CD14-positive monocyte (primary cell): ENCODE data around the gene DLGAP1. TPM values are rescaled to one million over a fixed set of nuclear protein-coding genes. Genes with fewer than 3 reads are reported as not detected.
"Not testable (repeated sequence)": the region's sequence is repeated elsewhere in the genome, so short reads cannot be mapped to it uniquely, and the experiment has no call there.

ENCODE experiments used
- DNase-seq, 3 donors: peaks; one replicate each; pipeline ENCODE4 v3.0.0-alpha.2; 2011 to 2022
- H2AFZ ChIP-seq: 2 replicates; pipeline ENCODE4 v1.6.0; 2012; ENCODE audit warnings: mild to moderate bottlenecking, low read depth, low read length, inconsistent platforms; ENCODE audit not compliant: insufficient read depth, poor library complexity, severe bottlenecking
- H3K27ac ChIP-seq, 2 donors: 1 replicate in 1 of 2; 2 replicates in 1 of 2; pipeline ENCODE4 v1.5.1; 2012 to 2013; ENCODE audit warnings: low read length in 2 of 2, control low read depth in 1 of 2, inconsistent platforms in 1 of 2, low read depth in 1 of 2, mild to moderate bottlenecking in 1 of 2
- H3K27me3 ChIP-seq, 2 donors: one replicate each; pipeline versions ENCODE4 v1.6.0 to v1.6.1; 2011 to 2013; ENCODE audit warnings: low read length in 2 of 2; ENCODE audit not compliant: control insufficient read depth in 2 of 2, insufficient read depth in 2 of 2
- H3K36me3 ChIP-seq, 2 donors: replicated peaks in 1 of 2; 1 replicate in 1 of 2; 2 replicates in 1 of 2; pipeline versions ENCODE4 v1.5.1 to v1.6.1; 2012 to 2013; ENCODE audit warnings: low read length in 2 of 2, control low read depth in 1 of 2, inconsistent platforms in 1 of 2, mild to moderate bottlenecking in 1 of 2; ENCODE audit not compliant: insufficient read depth in 2 of 2, control insufficient read depth in 1 of 2
- H3K4me1 ChIP-seq, 2 donors: 1 replicate in 1 of 2; 2 replicates in 1 of 2; pipeline versions ENCODE4 v1.5.1 to v1.6.1; 2012 to 2013; ENCODE audit warnings: low read length in 2 of 2, control low read depth in 1 of 2, inconsistent platforms in 1 of 2, mild to moderate bottlenecking in 1 of 2, moderate library complexity in 1 of 2; ENCODE audit not compliant: insufficient read depth in 2 of 2, control insufficient read depth in 1 of 2
- H3K4me2 ChIP-seq: replicated peaks from 2 replicates; pipeline ENCODE3; 2012; ENCODE audit warnings: low read length, moderate library complexity, mild to moderate bottlenecking; ENCODE audit not compliant: poor library complexity, severe bottlenecking; ENCODE audit errors: extremely low read depth
- H3K4me3 ChIP-seq, 3 experiments: fragments of 200-600 bp in 1 of 3; sonication (generic) in 1 of 3; replicated peaks in 1 of 3; 1 replicate in 2 of 3; 2 replicates in 1 of 3; pipeline ENCODE4 v1.5.1; 2011 to 2013; ENCODE audit warnings: low read length in 3 of 3, mild to moderate bottlenecking in 3 of 3, control low read depth in 2 of 3, low read depth in 2 of 3, inconsistent platforms in 1 of 3, moderate library complexity in 1 of 3
- H3K79me2 ChIP-seq: 2 replicates; pipeline ENCODE4 v1.6.0; 2012; ENCODE audit warnings: mild to moderate bottlenecking, control low read depth, inconsistent platforms, low read length, moderate library complexity; ENCODE audit not compliant: insufficient read depth
- H3K9ac ChIP-seq: 2 replicates; pipeline ENCODE4 v1.6.0; 2017; ENCODE audit warnings: low read length, mild to moderate bottlenecking; ENCODE audit not compliant: insufficient read depth, poor library complexity, severe bottlenecking
- H3K9me3 ChIP-seq, 2 donors: replicated peaks in 1 of 2; 1 replicate in 1 of 2; 2 replicates in 1 of 2; pipeline versions ENCODE4 v1.5.1 to v1.6.1; 2012 to 2013; ENCODE audit warnings: low read length in 2 of 2, control low read depth in 1 of 2; ENCODE audit not compliant: control insufficient read depth in 1 of 2, insufficient read depth in 1 of 2
- H4K20me1 ChIP-seq: 2 replicates; pipeline ENCODE4 v1.6.0; 2012; ENCODE audit warnings: mild to moderate bottlenecking, low read length, control low read depth, moderate library complexity; ENCODE audit not compliant: insufficient read depth
- H3K27ac Mint-ChIP-seq, 7 donors: one replicate each; pipeline ENCODE4 v1.8.0; 2020; ENCODE audit warnings: mild to moderate bottlenecking in 7 of 7, mixed read lengths in 7 of 7, moderate library complexity in 6 of 7, inconsistent platforms in 2 of 7
- H3K27me3 Mint-ChIP-seq, 3 donors: one replicate each; pipeline ENCODE4 v1.8.0; 2021 to 2022; ENCODE audit warnings: low read depth in 3 of 3, mild to moderate bottlenecking in 3 of 3, mixed read lengths in 3 of 3, moderate library complexity in 3 of 3, inconsistent platforms in 1 of 3
- H3K36me3 Mint-ChIP-seq, 2 donors: one replicate each; pipeline ENCODE4 v1.8.0; 2020; ENCODE audit warnings: mixed read lengths in 2 of 2, inconsistent platforms in 1 of 2, mild to moderate bottlenecking in 1 of 2
- H3K4me1 Mint-ChIP-seq: one replicate; pipeline ENCODE4 v1.8.0; 2020; ENCODE audit warnings: mild to moderate bottlenecking, mixed read lengths
- H3K4me3 Mint-ChIP-seq, 2 donors: one replicate each; pipeline ENCODE4 v1.8.0; 2020; ENCODE audit warnings: mild to moderate bottlenecking in 2 of 2, mixed read lengths in 2 of 2, moderate library complexity in 1 of 2
- H3K9me3 Mint-ChIP-seq, 7 donors: one replicate each; pipeline ENCODE4 v1.8.0; 2020 to 2022; ENCODE audit warnings: mixed read lengths in 7 of 7, mild to moderate bottlenecking in 6 of 7, moderate library complexity in 6 of 7, inconsistent platforms in 2 of 7
- CTCF ChIP-seq: fragments of 200-600 bp; IDR thresholded peaks from one replicate; pipeline ENCODE4 v1.8.0; 2022; ENCODE audit warnings: antibody characterized with exemption, mild to moderate bottlenecking
- WGBS: methylation state at CpG from one replicate; pipeline ENCODE4 v1.1.5; 2013; ENCODE audit warnings: missing lambda C conversion rate; ENCODE audit not compliant: insufficient coverage; 5-methylcytosine and 5-hydroxymethylcytosine counted together
- intact Hi-C, 2 donors: fragments of 100-400 bp; cut with micrococcal nuclease; formaldehyde crosslinking; loops; one replicate each; pipeline versions ENCODE4 v1.15.0 to v1.15.1; 2023
- polyA plus RNA-seq, 3 donors: library from polyadenylated mRNA; depleted of rRNA in 1 of 3; unstranded in 2 of 3; stranded (reverse) in 1 of 3; fragments of 300-500 nt in 2 of 3; fragments of >200 nt in 1 of 3; fragmentation: Illumina TruSeq in 2 of 3; gene quantifications; 1 replicate in 2 of 3; 2 replicates in 1 of 3; pipeline ENCODE4 v1.2.3, GENCODE V29; 2012 to 2021

DLGAP1 gene
- polyA plus RNA-seq, 3 donors = 0.09 to 0.42 TPM; not detected in 1

- H3K36me3 Mint-ChIP-seq = no peaks in the 10 kb centered on the region
- no peak overlapping the region for H3K27ac Mint-ChIP-seq
- Histone ChIP-seq H2AFZ (no peak overlapping the region), H3K4me1 (no peaks in the 10 kb centered on the region), H3K4me3 (no peak overlapping the region), H3K27me3 (no peaks in the 10 kb centered on the region), H4K20me1 (no peaks in the 10 kb centered on the region), H3K9me3 (peaks cover 9 to 13% of the 10 kb centered on the region in 2 donors), H3K4me2 (no peak overlapping the region), H3K36me3 (no peaks in the 10 kb centered on the region), H3K9ac (no peak overlapping the region), H3K27ac (no peak overlapping the region), H3K79me2 (no peaks in the 10 kb centered on the region)
- peaks cover 0 to 1% (median 0%) of the 10 kb centered on the region in 3 donors for H3K27me3 Mint-ChIP-seq
- H3K9me3 Mint-ChIP-seq = peaks cover 0 to 12% (median 2%) of the 10 kb centered on the region in 7 donors
- WGBS = no CpG with 5 or more reads among the region's 1 CpG
- intact Hi-C loops = no loop called here
- no peak for TF ChIP-seq CTCF
- H3K4me1 Mint-ChIP-seq = no peaks in the 10 kb centered on the region
- no peak overlapping the region for H3K4me3 Mint-ChIP-seq
- no peak for DNase-seq
Observed at GRCh38 chr18:4293337-4293736, 161.8 kb downstream of the DLGAP1 start.

- H3K9me3 ChIP-seq = peaks cover 5 to 9% of the 10 kb centered on the region in 2 donors
- WGBS = no CpG with 5 or more reads among the region's 2 CpGs
- no peaks in the 10 kb centered on the region for H3K79me2 ChIP-seq
- Mint-ChIP-seq H3K9me3 (peaks cover 0 to 8% (median 2%) of the 10 kb centered on the region in 7 donors), H3K27ac (no peak overlapping the region), H3K27me3 (peaks cover 0 to 1% (median 0%) of the 10 kb centered on the region in 3 donors), H3K4me1 (no peaks in the 10 kb centered on the region), H3K4me3 (no peak overlapping the region), H3K36me3 (no peaks in the 10 kb centered on the region)
- no peak for TF ChIP-seq CTCF
- H3K27me3 ChIP-seq = no peaks in the 10 kb centered on the region
- H3K4me2 ChIP-seq = no peak overlapping the region
- DNase-seq = no peak
- no peaks in the 10 kb centered on the region for H3K4me1 ChIP-seq
- H2AFZ ChIP-seq = no peak overlapping the region
- no peak overlapping the region for H3K27ac ChIP-seq
- intact Hi-C loops = no loop called here
- H4K20me1 ChIP-seq = no peaks in the 10 kb centered on the region
- no peaks in the 10 kb centered on the region for H3K36me3 ChIP-seq
- no peak overlapping the region for H3K9ac ChIP-seq
- H3K4me3 ChIP-seq = no peak overlapping the region
Observed at GRCh38 chr18:4292696-4293095, 162.4 kb downstream of the DLGAP1 start.

GRCh38 chr18:4287340-4287739, 167.8 kb downstream of the DLGAP1 start:
- H3K27ac Mint-ChIP-seq, intact Hi-C loops: not testable (repeated sequence)

More at GRCh38 chr18:4287340-4287739, 167.8 kb downstream of the DLGAP1 start:
- H3K4me2 ChIP-seq, H3K27me3 ChIP-seq, H3K4me3 Mint-ChIP-seq, H3K9ac ChIP-seq, H3K9me3 Mint-ChIP-seq, H3K4me1 ChIP-seq, H3K9me3 ChIP-seq, H3K36me3 Mint-ChIP-seq, H2AFZ ChIP-seq, H3K36me3 ChIP-seq, H3K27me3 Mint-ChIP-seq, H3K4me1 Mint-ChIP-seq, DNase-seq, H4K20me1 ChIP-seq, H3K4me3 ChIP-seq, H3K79me2 ChIP-seq, H3K27ac ChIP-seq: not testable (repeated sequence)
- 100% methylated on average over 1 of the region's 3 CpGs for WGBS
